ENCODE measurements around the gene RIT2. TPM values are rescaled to one million over a fixed set of nuclear protein-coding genes. Genes with fewer than 3 reads are reported as not detected.

The RIT2 gene
- total RNA-seq, 1 experiment from 2014 or later: not detected

- Mint-ChIP-seq H3K27me3 (ENCODE audit: insufficient read depth, unreplicated experiment) (peaks cover 21% of the 10 kb centered on the region), H3K36me3 (ENCODE audit: insufficient read depth, unreplicated experiment) (no peaks in the 10 kb centered on the region), H3K4me1 (ENCODE audit: insufficient read depth, unreplicated experiment) (no peaks in the 10 kb centered on the region), H3K27ac (ENCODE audit: low read depth, unreplicated experiment) (no peak overlapping the region), H3K9me3 (ENCODE audit: unreplicated experiment) (peaks cover 12% of the 10 kb centered on the region), H3K4me3 (ENCODE audit: unreplicated experiment) (no peak overlapping the region)
- TF ChIP-seq CTCF (IDR thresholded peaks at IDR 0.05; ENCODE audit: unreplicated experiment): no peak
- intact Hi-C loops (cut with micrococcal nuclease): no loop called here
- no peak for DNase-seq (ENCODE audit: unreplicated experiment)
- BruUV-seq (replicated peaks): no TSS peak
- POLR2A ChIA-PET: no interaction called here
- CTCF ChIA-PET: no interaction called here
Observed at GRCh38 chr18:43022874-43023273, 92.6 kb downstream of the RIT2 start.

- Mint-ChIP-seq H3K27ac (ENCODE audit: low read depth, unreplicated experiment) (no peak overlapping the region), H3K9me3 (ENCODE audit: unreplicated experiment) (peaks cover 12% of the 10 kb centered on the region), H3K4me3 (ENCODE audit: unreplicated experiment) (no peak overlapping the region), H3K4me1 (ENCODE audit: insufficient read depth, unreplicated experiment) (peaks cover 6% of the 10 kb centered on the region), H3K27me3 (ENCODE audit: insufficient read depth, unreplicated experiment) (peaks cover 53% of the 10 kb centered on the region), H3K36me3 (ENCODE audit: insufficient read depth, unreplicated experiment) (no peaks in the 10 kb centered on the region)
- CTCF ChIA-PET: interaction anchor here (0.8 kb wide), 1 partner anchor 9 kb away, joined by 3 read pairs; no protein-coding TSS in a partner anchor
- no peak for DNase-seq (ENCODE audit: unreplicated experiment)
- no peak for TF ChIP-seq CTCF (IDR thresholded peaks at IDR 0.05; ENCODE audit: unreplicated experiment)
- intact Hi-C loops (cut with micrococcal nuclease): no loop called here
- POLR2A ChIA-PET: interaction anchor here (1.2 kb wide), 1 partner anchor 11 kb away, joined by 3 read pairs; no protein-coding TSS in a partner anchor
- BruUV-seq (replicated peaks): no TSS peak
Observed at GRCh38 chr18:43017622-43018021, 97.9 kb downstream of the RIT2 start.

GRCh38 chr18:43013486-43013885 lies 102.0 kb downstream of the RIT2 start:
- peak; percentile 33 for DNase-seq (ENCODE audit: unreplicated experiment)
- BruUV-seq (replicated peaks): no TSS peak
- Mint-ChIP-seq H3K4me3 (ENCODE audit: unreplicated experiment) (no peak overlapping the region), H3K27me3 (ENCODE audit: insufficient read depth, unreplicated experiment) (peaks cover 66% of the 10 kb centered on the region), H3K4me1 (ENCODE audit: insufficient read depth, unreplicated experiment) (peaks cover 11% of the 10 kb centered on the region), H3K36me3 (ENCODE audit: insufficient read depth, unreplicated experiment) (no peaks in the 10 kb centered on the region), H3K9me3 (ENCODE audit: unreplicated experiment) (no peaks in the 10 kb centered on the region), H3K27ac (ENCODE audit: low read depth, unreplicated experiment) (peak overlapping the region; percentile 41)
- POLR2A ChIA-PET: no interaction called here
- CTCF ChIA-PET: no interaction called here
- intact Hi-C loops (cut with micrococcal nuclease): no loop called here
- no peak for TF ChIP-seq CTCF (IDR thresholded peaks at IDR 0.05; ENCODE audit: unreplicated experiment)

GRCh38 chr18:43012951-43013350 lies 102.5 kb downstream of the RIT2 start:
- POLR2A ChIA-PET: no interaction called here
- no peak for TF ChIP-seq CTCF (IDR thresholded peaks at IDR 0.05; ENCODE audit: unreplicated experiment)
- H3K27me3 Mint-ChIP-seq (ENCODE audit: insufficient read depth, unreplicated experiment): peaks cover 60% of the 10 kb centered on the region
- CTCF ChIA-PET: no interaction called here
- no peak overlapping the region for H3K4me3 Mint-ChIP-seq (ENCODE audit: unreplicated experiment)
- H3K9me3 Mint-ChIP-seq (ENCODE audit: unreplicated experiment): no peaks in the 10 kb centered on the region
- peak; percentile 66 for DNase-seq (ENCODE audit: unreplicated experiment)
- H3K27ac Mint-ChIP-seq (ENCODE audit: low read depth, unreplicated experiment): peak overlapping the region; percentile 41
- H3K4me1 Mint-ChIP-seq (ENCODE audit: insufficient read depth, unreplicated experiment): peaks cover 11% of the 10 kb centered on the region
- BruUV-seq (replicated peaks): no TSS peak
- intact Hi-C loops (cut with micrococcal nuclease): no loop called here
- H3K36me3 Mint-ChIP-seq (ENCODE audit: insufficient read depth, unreplicated experiment): no peaks in the 10 kb centered on the region
